ENCODE measurements around the gene HSPB6.
A peak's percentile ranks its signal among the peaks of the same experiment; 100 is the strongest.

Gene HSPB6

GRCh38 chr19:35752746-35753350, 4.0 kb downstream of the HSPB6 start:
- Histone ChIP-seq H3K9ac (ENCODE audit: low read depth, low read length) (no peak overlapping the region), H3K27me3 (ENCODE audit: insufficient read depth, low read length, poor library complexity) (no peaks in the 10 kb centered on the region), H3K79me2 (ENCODE audit: insufficient read depth, low read length) (peaks cover 15% of the 10 kb centered on the region), H3K9me3 (ENCODE audit: insufficient read depth, low read length, severe bottlenecking) (no peaks in the 10 kb centered on the region), H3K4me2 (ENCODE audit: insufficient read depth, low read length) (no peak overlapping the region), H3K4me3 (ENCODE audit: low read depth in 1 of 2, low read length in 2 of 2) (no peak overlapping the region), H3K4me1 (ENCODE audit: insufficient read depth, low read length) (peaks cover 30% of the 10 kb centered on the region), H3K36me3 (ENCODE audit: insufficient read depth, low read length) (peaks cover 24% of the 10 kb centered on the region), H2AFZ (ENCODE audit: low read depth, low read length) (no peak overlapping the region), H3K27ac (ENCODE audit: low read length) (no peak overlapping the region), H4K20me1 (ENCODE audit: insufficient read depth, low read length) (0 out of 2 replicates have a peak, but pooled peaks cover 3% of the 10 kb centered on the region)
- no peak for TF ChIP-seq EZH2 (IDR thresholded peaks at IDR 0.05; ENCODE audit: borderline replicate concordance, low read depth, low read length, severe bottlenecking)
- no peak for TF ChIP-seq CTCF (IDR thresholded peaks at IDR 0.05; ENCODE audit: borderline replicate concordance, extremely low read depth, low read length, poor library complexity, severe bottlenecking)
- DNase-seq (no peak), ATAC-seq (ENCODE audit: insufficient read depth, low read depth) (no peak)

GRCh38 chr19:35751839-35752745, 4.7 kb downstream of the HSPB6 start:
- Histone ChIP-seq H2AFZ (ENCODE audit: low read depth, low read length) (no peak overlapping the region), H3K79me2 (ENCODE audit: insufficient read depth, low read length) (peaks cover 16% of the 10 kb centered on the region), H3K4me2 (ENCODE audit: insufficient read depth, low read length) (no peak overlapping the region), H3K4me1 (ENCODE audit: insufficient read depth, low read length) (peaks cover 32% of the 10 kb centered on the region), H3K9ac (ENCODE audit: low read depth, low read length) (0 out of 2 replicates have a peak overlapping the region, but pooled peaks have one; percentile 8), H3K4me3 (ENCODE audit: low read depth in 1 of 2, low read length in 2 of 2) (no peak overlapping the region), H3K27me3 (ENCODE audit: insufficient read depth, low read length, poor library complexity) (no peaks in the 10 kb centered on the region), H4K20me1 (ENCODE audit: insufficient read depth, low read length) (0 out of 2 replicates have a peak, but pooled peaks cover 3% of the 10 kb centered on the region), H3K27ac (ENCODE audit: low read length) (no peak overlapping the region), H3K9me3 (ENCODE audit: insufficient read depth, low read length, severe bottlenecking) (no peaks in the 10 kb centered on the region), H3K36me3 (ENCODE audit: insufficient read depth, low read length) (peaks cover 24% of the 10 kb centered on the region)
- no peak for ATAC-seq (ENCODE audit: insufficient read depth, low read depth)
- no peak for TF ChIP-seq EZH2 (IDR thresholded peaks at IDR 0.05; ENCODE audit: borderline replicate concordance, low read depth, low read length, severe bottlenecking)
- TF ChIP-seq CTCF (IDR thresholded peaks at IDR 0.05; ENCODE audit: borderline replicate concordance, extremely low read depth, low read length, poor library complexity, severe bottlenecking): no peak
- DNase-seq: no peak

GRCh38 chr19:35750167-35750566, 6.7 kb downstream of the HSPB6 start:
- ATAC-seq (ENCODE audit: insufficient read depth, low read depth): no peak
- peak overlapping the region; percentile 94; the same call in 1 of the 2 replicates for H3K4me2 ChIP-seq (ENCODE audit: insufficient read depth, low read length)

More at GRCh38 chr19:35750167-35750566, 6.7 kb downstream of the HSPB6 start:
- no peak overlapping the region for H2AFZ ChIP-seq (ENCODE audit: low read depth, low read length)
- H3K36me3 ChIP-seq (ENCODE audit: insufficient read depth, low read length): peaks cover 24% of the 10 kb centered on the region
- no peak overlapping the region for H3K4me3 ChIP-seq (ENCODE audit: low read depth in 1 of 2, low read length in 2 of 2)
- H3K9me3 ChIP-seq (ENCODE audit: insufficient read depth, low read length, severe bottlenecking): no peaks in the 10 kb centered on the region
- H3K27ac ChIP-seq (ENCODE audit: low read length): no peak overlapping the region
- H3K27me3 ChIP-seq (ENCODE audit: insufficient read depth, low read length, poor library complexity): no peaks in the 10 kb centered on the region
- TF ChIP-seq EZH2 (IDR thresholded peaks at IDR 0.05; ENCODE audit: borderline replicate concordance, low read depth, low read length, severe bottlenecking): no peak
- no peak for TF ChIP-seq CTCF (IDR thresholded peaks at IDR 0.05; ENCODE audit: borderline replicate concordance, extremely low read depth, low read length, poor library complexity, severe bottlenecking)
- DNase-seq: no peak
- no peak overlapping the region; the same call in 1 of the 2 replicates for H3K9ac ChIP-seq (ENCODE audit: low read depth, low read length)
- H3K79me2 ChIP-seq (ENCODE audit: insufficient read depth, low read length): peaks cover 31% of the 10 kb centered on the region
- H3K4me1 ChIP-seq (ENCODE audit: insufficient read depth, low read length): peaks cover 40% of the 10 kb centered on the region
- H4K20me1 ChIP-seq (ENCODE audit: insufficient read depth, low read length): 0 out of 2 replicates have a peak, but pooled peaks cover 3% of the 10 kb centered on the region

Measured in DND-41 (cell line).